Peyer's patch (tissue), 4 donors: ENCODE measurements around the gene PRICKLE2.

Source experiments
- CTCF ChIP-seq, 6 experiments: fragments of 450-650 bp in 4 of 6; fragments of 200-600 bp in 2 of 6; sonication (generic) in 1 of 6; IDR thresholded peaks; one replicate each; pipeline ENCODE4 v1.5.1; 2017 to 2019; ENCODE audit warnings: antibody characterized with exemption in 6 of 6, mild to moderate bottlenecking in 3 of 6, moderate library complexity in 1 of 6
- POLR2A ChIP-seq, 2 donors: fragments of 450-650 bp; IDR thresholded peaks; one replicate each; pipeline ENCODE4 v1.5.1; 2017; ENCODE audit warnings: antibody characterized with exemption in 2 of 2, mild to moderate bottlenecking in 2 of 2, moderate library complexity in 2 of 2

- TF ChIP-seq CTCF (IDR thresholded peaks at IDR 0.05) (no peak), POLR2A (IDR thresholded peaks at IDR 0.05) (no peak)
Measured at GRCh38 chr3:64213962-64214379, 11.3 kb downstream of the PRICKLE2 start.
